Head of caudate nucleus (tissue), 42 donors: ENCODE data around the gene TP63.

Source experiments
- DNase-seq, 42 donors: peaks; one replicate each; pipeline versions ENCODE4 v3.0.0 to v3.0.0-alpha.2; 2020 to 2021; ENCODE audit warnings: mixed read lengths in 7 of 42
- intact Hi-C: fragments of 100-400 bp; cut with DNase I; formaldehyde crosslinking; loops from one replicate; pipeline ENCODE4 v1.15.0; 2022

The TP63 gene

DNA sequence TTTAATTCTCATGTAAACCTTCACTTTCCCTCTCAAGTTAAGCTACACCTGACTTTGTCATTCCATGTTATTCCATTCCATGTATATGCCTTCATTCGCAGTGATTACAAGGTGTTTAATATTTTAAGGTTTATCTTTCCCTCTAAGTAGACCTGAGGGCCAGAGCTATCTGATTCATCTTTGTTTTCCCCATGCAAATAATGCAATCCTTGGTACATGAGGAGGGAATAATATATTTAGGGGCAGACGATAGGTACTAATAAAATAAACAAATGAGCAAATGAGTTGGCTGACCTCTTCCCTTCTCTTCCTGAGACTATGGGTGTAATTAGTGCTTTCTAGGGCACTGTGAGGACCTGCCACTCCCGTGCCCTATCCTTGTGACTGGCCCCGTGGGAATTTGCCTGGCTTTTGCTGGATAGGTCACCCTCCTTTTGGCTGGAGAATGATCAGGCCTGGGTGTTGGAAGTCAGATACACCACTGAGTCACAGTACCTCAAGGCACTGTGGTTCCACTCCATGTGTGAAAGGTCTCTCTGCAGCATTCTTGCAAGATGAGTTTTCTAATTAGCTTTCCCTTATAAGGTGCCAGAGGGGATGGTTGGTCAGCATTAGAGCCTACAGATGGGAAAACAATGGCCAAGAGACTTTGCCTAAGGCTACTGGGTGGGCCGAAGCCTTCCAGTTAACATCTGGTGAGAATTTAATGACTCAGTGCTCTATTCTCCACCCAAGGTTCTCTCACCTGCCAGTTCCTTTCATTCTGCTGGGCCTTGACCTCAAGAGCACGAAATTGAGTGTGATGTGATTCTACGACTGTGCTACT is 306.3 kb downstream of the TP63 start:
- intact Hi-C loops = no loop called here
- no peak for DNase-seq

DNA sequence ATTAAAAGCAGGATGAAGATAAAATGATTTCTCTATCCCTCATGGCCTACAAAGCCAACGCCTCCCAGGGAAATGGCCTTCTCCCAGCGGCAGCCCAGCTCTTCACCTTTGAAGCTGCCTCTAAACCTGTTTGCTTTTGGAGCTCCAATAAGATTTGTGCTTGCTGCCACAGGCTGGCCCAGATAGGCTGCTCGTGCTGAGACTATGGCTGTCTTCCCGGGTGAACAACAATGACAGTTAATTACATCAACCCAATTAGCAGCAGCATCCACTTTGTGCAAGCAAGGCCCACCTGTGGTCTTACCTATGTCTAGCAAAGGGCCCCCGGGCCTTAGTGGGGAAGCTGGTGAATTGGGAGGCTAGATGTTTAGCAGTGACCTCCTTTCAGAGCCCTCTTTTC is 309.9 kb downstream of the TP63 start:
- intact Hi-C loops = loop anchor here (10.0 kb wide), 1 partner anchor 666 kb away; no protein-coding TSS in a partner anchor

DNA sequence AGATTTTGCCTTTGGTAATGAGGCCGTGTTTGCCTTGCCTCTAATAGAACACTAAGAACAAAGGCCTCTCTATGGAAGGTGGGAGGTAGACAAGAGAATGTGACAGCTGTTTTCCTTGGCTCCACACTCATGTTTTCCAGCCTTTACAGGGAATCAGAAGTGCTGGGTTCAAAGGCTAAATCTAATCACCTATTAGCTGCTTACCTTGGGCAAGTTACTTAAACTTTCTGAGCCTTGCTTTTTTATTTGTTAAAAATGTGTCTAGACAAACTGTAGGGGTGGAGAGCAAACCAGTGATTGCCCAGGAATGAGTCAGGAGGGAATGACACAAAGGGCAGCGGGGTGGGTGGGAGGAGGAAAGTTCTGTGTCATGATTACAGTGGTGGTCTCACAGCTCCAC is 310.5 kb downstream of the TP63 start:
- DNase-seq = no peak
- intact Hi-C loops = loop anchor here (10.0 kb wide), 1 partner anchor 667 kb away; no protein-coding TSS in a partner anchor

More for the DNA sequence above, 309.9 kb downstream of the TP63 start:
- DNase-seq = no peak

- intact Hi-C loops = loop anchor here (10.0 kb wide), 1 partner anchor 668 kb away; no protein-coding TSS in a partner anchor
- DNase-seq = no peak
Observed at GRCh38 chr3:189942948-189943347, 311.8 kb downstream of the TP63 start.

DNA sequence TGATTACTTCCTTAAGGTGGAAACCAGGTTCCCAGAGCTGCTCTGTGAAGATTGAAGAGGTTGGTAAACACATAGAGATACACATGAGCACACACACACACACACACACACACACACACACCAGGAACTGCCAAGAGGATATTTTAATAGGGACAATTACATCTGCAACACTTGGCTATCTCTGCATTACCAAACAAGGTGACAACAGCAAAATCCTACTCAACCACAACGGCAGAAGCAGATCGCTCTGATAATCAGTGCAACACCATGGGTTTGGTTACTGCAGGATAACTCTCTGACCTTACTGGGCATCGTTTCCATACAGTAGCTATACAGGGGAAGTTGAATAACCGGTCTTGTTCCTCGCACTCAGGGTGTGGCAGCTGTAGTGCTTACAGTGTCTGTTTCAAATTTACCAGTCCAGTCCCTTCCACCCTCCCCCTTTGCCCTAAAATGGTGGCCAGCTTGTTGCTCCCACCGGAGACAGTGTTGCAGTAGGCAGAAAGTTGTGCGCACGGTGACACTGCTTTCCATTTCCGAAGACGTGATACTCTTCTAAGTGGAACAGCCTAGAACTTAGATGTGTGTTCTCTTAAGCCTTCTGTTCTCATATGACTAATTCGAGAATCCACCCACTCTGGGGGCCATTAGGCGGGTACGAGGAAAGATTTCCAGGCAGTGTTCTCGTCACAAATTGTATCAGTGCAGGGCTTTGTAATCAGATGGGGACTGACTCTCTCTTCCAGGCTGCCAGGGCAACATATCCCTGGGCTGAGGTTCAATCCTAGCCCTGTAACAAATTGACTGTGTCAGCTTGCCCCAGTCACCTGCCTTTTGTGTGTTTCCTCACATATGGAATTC is 313.3 kb downstream of the TP63 start:
- intact Hi-C loops = loop anchor here (10.0 kb wide), 1 partner anchor 670 kb away; no protein-coding TSS in a partner anchor
- DNase-seq = no peak

DNA sequence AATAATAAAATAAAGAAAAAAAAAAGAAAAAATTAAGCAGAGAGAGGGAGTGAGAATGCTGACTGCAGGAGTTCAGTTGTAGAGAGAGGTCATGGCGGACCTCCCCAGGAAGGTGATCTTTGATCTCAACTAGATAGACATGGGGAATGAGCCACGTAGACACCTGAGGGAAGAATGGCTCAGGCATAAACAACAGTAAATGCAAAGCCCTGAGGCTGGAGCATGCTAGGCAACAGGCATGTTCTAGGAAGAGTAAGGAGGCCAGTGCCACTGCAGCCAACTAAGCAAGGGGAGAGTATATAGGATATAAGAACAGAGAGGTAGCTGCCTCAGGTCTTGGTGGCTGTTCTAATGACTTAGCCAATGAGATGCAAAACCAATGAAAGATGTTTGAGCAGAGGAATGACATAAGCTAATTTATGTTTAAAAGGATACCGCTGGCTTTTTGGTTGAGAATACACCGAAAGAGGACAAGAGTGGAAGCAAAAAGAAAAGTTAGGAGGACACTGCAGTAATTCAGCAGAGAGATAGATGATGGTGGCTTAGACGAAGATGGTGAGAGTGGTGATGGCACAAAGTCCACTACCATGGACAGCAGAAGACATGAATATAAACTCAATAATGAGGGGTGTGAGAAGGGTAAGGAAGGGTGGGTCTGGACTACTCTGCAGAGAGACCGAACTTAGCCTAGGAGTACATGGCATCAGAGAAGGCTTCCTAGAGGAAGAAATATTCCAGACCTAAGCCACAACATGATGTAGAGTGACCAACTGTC is 314.9 kb downstream of the TP63 start:
- DNase-seq = no peak
- intact Hi-C loops = loop anchor here (10.0 kb wide), 1 partner anchor 671 kb away; no protein-coding TSS in a partner anchor
